ENCODE results near the gene ZNF853.

Gene ZNF853

DNA sequence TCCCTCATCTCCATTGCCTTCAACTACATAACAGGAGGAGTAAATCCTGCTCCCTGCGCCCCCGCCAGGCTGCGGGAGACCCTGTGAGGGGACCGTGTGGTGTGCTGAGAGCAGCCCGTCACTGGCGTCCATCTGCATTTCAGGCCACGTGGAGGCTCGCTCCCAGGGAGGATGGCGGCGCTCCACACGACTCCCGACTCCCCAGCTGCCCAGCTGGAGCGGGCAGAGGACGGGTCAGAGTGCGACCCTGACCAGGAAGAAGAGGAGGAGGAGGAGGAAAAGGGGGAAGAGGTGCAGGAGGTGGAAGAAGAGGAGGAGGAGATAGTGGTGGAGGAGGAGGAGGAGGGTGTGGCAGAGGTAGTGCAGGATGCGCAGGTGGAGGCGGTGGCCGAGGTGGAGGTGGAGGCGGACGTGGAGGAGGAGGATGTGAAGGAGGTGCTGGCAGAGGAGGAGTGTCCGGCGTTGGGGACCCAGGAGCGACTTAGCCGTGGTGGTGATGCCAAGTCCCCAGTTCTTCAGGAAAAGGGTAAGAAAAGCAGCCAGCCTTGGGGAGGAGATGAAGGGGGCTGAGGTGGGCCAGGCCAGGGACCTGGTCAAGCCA is 26.9 kb downstream of the ZNF853 start:
- H3K27ac Mint-ChIP-seq = no peak overlapping the region
- DNase-seq = no peak
- H3K4me1 Mint-ChIP-seq = peaks cover 41% of the 10 kb centered on the region
- no peak overlapping the region for H3K4me3 Mint-ChIP-seq
- TF ChIP-seq, protein P1, sequence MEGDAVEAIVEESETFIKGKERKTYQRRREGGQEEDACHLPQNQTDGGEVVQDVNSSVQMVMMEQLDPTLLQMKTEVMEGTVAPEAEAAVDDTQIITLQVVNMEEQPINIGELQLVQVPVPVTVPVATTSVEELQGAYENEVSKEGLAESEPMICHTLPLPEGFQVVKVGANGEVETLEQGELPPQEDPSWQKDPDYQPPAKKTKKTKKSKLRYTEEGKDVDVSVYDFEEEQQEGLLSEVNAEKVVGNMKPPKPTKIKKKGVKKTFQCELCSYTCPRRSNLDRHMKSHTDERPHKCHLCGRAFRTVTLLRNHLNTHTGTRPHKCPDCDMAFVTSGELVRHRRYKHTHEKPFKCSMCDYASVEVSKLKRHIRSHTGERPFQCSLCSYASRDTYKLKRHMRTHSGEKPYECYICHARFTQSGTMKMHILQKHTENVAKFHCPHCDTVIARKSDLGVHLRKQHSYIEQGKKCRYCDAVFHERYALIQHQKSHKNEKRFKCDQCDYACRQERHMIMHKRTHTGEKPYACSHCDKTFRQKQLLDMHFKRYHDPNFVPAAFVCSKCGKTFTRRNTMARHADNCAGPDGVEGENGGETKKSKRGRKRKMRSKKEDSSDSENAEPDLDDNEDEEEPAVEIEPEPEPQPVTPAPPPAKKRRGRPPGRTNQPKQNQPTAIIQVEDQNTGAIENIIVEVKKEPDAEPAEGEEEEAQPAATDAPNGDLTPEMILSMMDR (IDR thresholded peaks at IDR 0.05) = no peak
- H3K36me3 Mint-ChIP-seq (ENCODE audit: low read depth) = peaks cover 57% of the 10 kb centered on the region
- no peaks in the 10 kb centered on the region for H3K27me3 Mint-ChIP-seq (ENCODE audit: low read depth, poor library complexity)
- H3K9me3 Mint-ChIP-seq = peaks cover 4% of the 10 kb centered on the region

DNA sequence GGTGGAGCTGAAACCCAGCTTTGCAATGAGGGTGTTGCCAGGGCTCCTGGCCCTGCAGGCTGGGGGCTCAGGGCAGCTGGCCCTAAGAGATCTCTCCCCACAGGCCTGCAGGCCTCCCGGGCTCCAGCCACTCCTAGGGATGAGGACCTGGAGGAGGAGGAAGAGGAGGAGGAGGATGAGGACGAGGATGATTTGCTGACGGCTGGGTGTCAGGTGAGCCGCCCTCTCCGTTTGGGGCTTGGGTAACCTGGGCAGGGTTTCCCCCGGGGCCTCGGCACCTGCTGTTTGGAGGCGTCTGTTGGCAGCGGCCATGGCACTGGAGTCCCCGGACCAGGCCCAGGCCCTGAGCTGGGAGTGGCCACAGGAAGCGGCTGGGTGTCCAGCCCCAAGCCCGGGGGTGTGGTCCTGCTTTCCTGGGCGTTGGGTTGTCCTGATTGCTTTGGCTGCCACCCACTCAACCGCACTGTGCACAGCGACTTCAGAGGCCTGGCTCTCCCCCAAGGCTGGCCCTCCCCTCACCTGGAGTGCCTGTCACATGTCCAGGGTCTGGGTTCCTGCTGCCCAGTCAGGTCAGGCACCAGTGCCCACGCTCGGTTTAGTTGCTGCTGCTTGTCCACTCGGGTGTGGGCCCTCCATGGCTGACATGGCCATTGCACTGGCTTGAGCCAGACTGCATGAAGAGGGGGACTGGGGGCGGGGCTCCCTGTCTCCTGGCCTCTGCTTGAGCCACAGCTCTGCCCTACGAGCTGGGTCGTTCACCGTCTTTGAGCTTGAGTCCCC is 27.6 kb downstream of the ZNF853 start:
- no peak overlapping the region for H3K4me3 Mint-ChIP-seq
- H3K9me3 Mint-ChIP-seq = peaks cover 4% of the 10 kb centered on the region
- H3K36me3 Mint-ChIP-seq (ENCODE audit: low read depth) = peaks cover 60% of the 10 kb centered on the region
- peaks cover 36% of the 10 kb centered on the region for H3K4me1 Mint-ChIP-seq
- H3K27me3 Mint-ChIP-seq (ENCODE audit: low read depth, poor library complexity) = no peaks in the 10 kb centered on the region
- TF ChIP-seq, protein P1 (IDR thresholded peaks at IDR 0.05) = no peak
- no peak for DNase-seq
- no peak overlapping the region for H3K27ac Mint-ChIP-seq

- no peak overlapping the region for H3K27ac Mint-ChIP-seq
- H3K4me1 Mint-ChIP-seq = peaks cover 26% of the 10 kb centered on the region
- H3K27me3 Mint-ChIP-seq (ENCODE audit: low read depth, poor library complexity) = no peaks in the 10 kb centered on the region
- TF ChIP-seq, protein P1 (IDR thresholded peaks at IDR 0.05) = no peak
- H3K4me3 Mint-ChIP-seq = no peak overlapping the region
- DNase-seq = no peak
- peaks cover 3% of the 10 kb centered on the region for H3K9me3 Mint-ChIP-seq
- H3K36me3 Mint-ChIP-seq (ENCODE audit: low read depth) = peaks cover 52% of the 10 kb centered on the region
Measured at GRCh38 chr7:6643915-6644625, 28.7 kb downstream of the ZNF853 start.

DNA sequence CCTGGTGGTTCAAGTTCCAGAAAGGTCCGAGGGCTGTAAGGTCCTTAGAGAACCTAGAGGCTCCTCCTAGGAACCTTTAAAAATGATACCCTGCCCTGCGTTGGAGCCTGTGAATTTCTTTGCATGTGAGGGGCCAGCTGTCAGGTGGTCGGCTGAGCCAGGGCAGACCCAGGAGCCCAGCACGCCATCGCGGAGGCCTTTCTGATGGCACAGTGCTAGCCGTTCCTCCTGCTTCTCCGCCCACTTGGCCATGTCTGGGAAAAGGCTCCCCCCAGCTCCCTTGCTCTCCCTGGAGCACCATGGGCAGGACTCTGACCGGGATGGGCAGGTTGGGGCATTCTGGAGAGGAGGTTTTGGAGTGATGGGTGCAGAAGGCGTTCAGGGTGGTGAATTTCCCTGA is 29.3 kb downstream of the ZNF853 start:
- no peak overlapping the region for H3K4me3 Mint-ChIP-seq

DNA sequence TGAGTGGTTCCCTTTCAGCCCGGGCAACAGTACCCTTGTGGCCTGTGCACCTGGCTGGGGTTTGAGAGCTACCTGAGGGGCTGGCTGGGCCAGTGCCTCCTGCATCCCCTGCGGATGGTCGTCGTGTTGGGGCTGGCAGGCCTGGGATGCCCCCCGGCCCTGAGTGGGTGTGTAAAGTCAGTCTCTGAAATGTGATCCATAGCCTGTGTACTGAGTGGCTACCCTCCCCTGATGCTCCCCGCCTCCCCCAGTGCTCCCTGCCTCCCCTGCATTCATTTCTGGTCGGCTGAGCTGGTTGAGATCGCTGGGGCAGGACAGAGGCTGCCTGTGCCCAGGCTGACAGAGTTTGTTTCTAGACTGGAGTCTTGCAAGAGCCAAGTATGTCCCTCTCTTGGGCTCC is 31.1 kb downstream of the ZNF853 start:
- no peaks in the 10 kb centered on the region for H3K27me3 Mint-ChIP-seq (ENCODE audit: low read depth, poor library complexity)
- H3K36me3 Mint-ChIP-seq (ENCODE audit: low read depth) = peaks cover 48% of the 10 kb centered on the region

More for the DNA sequence above, 29.3 kb downstream of the ZNF853 start:
- no peak overlapping the region for H3K27ac Mint-ChIP-seq
- TF ChIP-seq, protein P1 (IDR thresholded peaks at IDR 0.05) = no peak
- H3K27me3 Mint-ChIP-seq (ENCODE audit: low read depth, poor library complexity) = no peaks in the 10 kb centered on the region
- no peak for DNase-seq
- H3K4me1 Mint-ChIP-seq = peaks cover 21% of the 10 kb centered on the region
- peaks cover 46% of the 10 kb centered on the region for H3K36me3 Mint-ChIP-seq (ENCODE audit: low read depth)
- H3K9me3 Mint-ChIP-seq = no peaks in the 10 kb centered on the region

More for the DNA sequence above, 31.1 kb downstream of the ZNF853 start:
- Mint-ChIP-seq H3K9me3 (peaks cover 15% of the 10 kb centered on the region), H3K4me3 (no peak overlapping the region), H3K27ac (peak overlapping the region; percentile 77), H3K4me1 (peaks cover 14% of the 10 kb centered on the region)
- TF ChIP-seq, protein P1 (IDR thresholded peaks at IDR 0.05) = no peak
- peak; percentile 27 for DNase-seq
